GM13976 (cell line): ENCODE results near the gene SLC25A45.

Experiments used
- DNase-seq: peaks from one replicate; pipeline ENCODE4 v3.0.0; 2012; ENCODE audit warnings: low spot score
- CTCF ChIP-seq: IDR thresholded peaks from 2 replicates; pipeline ENCODE4 v1.5.1; 2012; ENCODE audit warnings: borderline replicate concordance, mild to moderate bottlenecking; ENCODE audit not compliant: insufficient read depth; ENCODE audit errors: extremely low read depth, missing control alignments, control extremely low read depth
- in situ Hi-C: fragments of 300-500 bp; cut with MboI; formaldehyde crosslinking; loops from one replicate; pipeline ENCODE4 v1.12.0; 2022; ENCODE audit warnings: low sequenced_read_pairs, mixed read lengths, inconsistent platforms; ENCODE audit not compliant: unreplicated experiment

Gene SLC25A45

GRCh38 chr11:65411681-65412070 lies 29.2 kb upstream of the SLC25A45 start:
- TF ChIP-seq CTCF = no peak
- in situ Hi-C loops = no loop called here

GRCh38 chr11:65410936-65411680 lies 28.7 kb upstream of the SLC25A45 start:
- in situ Hi-C loops = no loop called here
- peak; percentile 4 for DNase-seq
- no peak for TF ChIP-seq CTCF

More at GRCh38 chr11:65411681-65412070, 29.2 kb upstream of the SLC25A45 start:
- peak; percentile 4 for DNase-seq

GRCh38 chr11:65404638-65405339 lies 22.3 kb upstream of the SLC25A45 start:
- in situ Hi-C loops = no loop called here
- DNase-seq = no peak
- no peak for TF ChIP-seq CTCF

GRCh38 chr11:65404210-65404609 lies 21.8 kb upstream of the SLC25A45 start:
- in situ Hi-C loops = no loop called here
- TF ChIP-seq CTCF = no peak
- DNase-seq = no peak

GRCh38 chr11:65403607-65404121 lies 21.2 kb upstream of the SLC25A45 start:
- in situ Hi-C loops = no loop called here
- no peak for TF ChIP-seq CTCF
- peak; percentile 62 for DNase-seq

- in situ Hi-C loops = no loop called here
- TF ChIP-seq CTCF = no peak
- DNase-seq = no peak
These were observed 20.3 kb upstream of the SLC25A45 start for GRCh38 chr11:65402790-65403189.
